NCI-H2107 (cell line): ENCODE data around the gene MPZL3.
"Not testable (repeated sequence)": the region's sequence is repeated elsewhere in the genome, so short reads cannot be mapped to it uniquely, and the experiment has no call there.

Source experiments
- DNase-seq: peaks from one replicate; lab custom pipeline; 2025; lab: John Stamatoyannopoulos, UW

Gene MPZL3

GRCh38 chr11:118184784-118185579 is 67.2 kb downstream of the MPZL3 start:
- DNase-seq, result no peak

- not testable (repeated sequence) for DNase-seq
Observed at GRCh38 chr11:118183691-118184090, 68.5 kb downstream of the MPZL3 start.

DNA sequence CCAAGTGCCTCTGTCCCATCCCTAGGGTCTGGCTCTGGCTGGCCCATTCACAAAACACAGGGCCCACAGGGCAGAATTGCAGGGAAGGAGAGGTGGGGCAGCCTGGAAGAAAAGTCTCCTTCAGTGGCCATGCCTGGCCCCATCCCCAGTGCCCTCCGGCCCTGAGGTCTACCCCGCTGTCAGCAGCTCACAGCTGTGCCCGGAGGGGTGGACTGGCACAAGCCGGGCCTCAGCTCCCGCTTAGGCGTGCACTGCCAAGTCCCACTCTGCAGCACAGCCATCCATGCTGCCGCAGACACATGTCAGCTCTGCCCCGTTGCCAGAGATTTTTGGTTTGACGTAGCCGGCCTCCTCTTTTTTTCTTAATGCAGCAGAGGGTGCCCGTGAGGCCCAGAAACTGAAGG is 71.9 kb downstream of the MPZL3 start:
- no peak for DNase-seq

- no peak for DNase-seq
Observed at GRCh38 chr11:118176778-118177134, 75.4 kb downstream of the MPZL3 start.
